GM12892 (cell line): ENCODE data around the gene GPR132.

Experiments
- POLR2A ChIP-seq: IDR thresholded peaks from 2 replicates; pipeline ENCODE4 v1.6.1; 2011; ENCODE audit warnings: low read depth, low read length, control low read depth
- POLR2AphosphoS5 ChIP-seq: IDR thresholded peaks from 2 replicates; pipeline ENCODE4 v1.6.1; 2011; ENCODE audit warnings: low read depth, low read length, control low read depth

DNA sequence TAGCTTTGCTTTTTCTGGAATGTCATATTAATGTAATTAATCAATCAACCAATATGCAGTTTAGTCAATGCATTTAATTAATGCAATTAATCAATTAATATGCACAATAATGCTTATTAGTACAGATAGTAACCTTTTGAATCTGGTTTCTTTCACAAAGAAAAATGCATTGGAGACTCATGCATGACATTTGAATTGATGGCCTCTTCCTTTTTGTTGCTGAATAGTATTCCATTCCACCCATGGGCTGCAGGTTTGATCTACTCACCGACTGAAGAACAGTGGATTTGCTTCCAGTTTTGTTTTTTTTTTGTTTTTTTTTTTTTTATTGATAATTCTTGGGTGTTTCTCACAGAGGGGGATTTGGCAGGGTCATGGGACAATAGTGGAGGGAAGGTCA lies 13.1 kb upstream of the GPR132 start:
- TF ChIP-seq POLR2A = no peak
- TF ChIP-seq POLR2AphosphoS5 = no peak
